GM23338 (cell line): Measurements from ENCODE around the gene PIM2. TPM values are rescaled to one million over a fixed set of nuclear protein-coding genes. Genes with fewer than 3 reads are reported as not detected.

Experiments
- ATAC-seq: fragments of 200-7000 bp; cut with Tn5 transposase; 3 replicates; pipeline ENCODE4 v1.9.1; 2020
- DNase-seq: peaks from one replicate; pipeline ENCODE4 v3.0.0-alpha.2; 2015; ENCODE audit warnings: low spot score
- H2AFZ ChIP-seq: fragments of 200-600 bp; sonication (generic); 2 replicates; pipeline ENCODE4 v1.8.0; 2016; ENCODE audit warnings: antibody characterized with exemption, mild to moderate bottlenecking, moderate library complexity
- H3F3A ChIP-seq: fragments of 200-600 bp; sonication (generic); replicated peaks from 2 replicates; pipeline ENCODE4 v1.8.0; 2017; ENCODE audit warnings: antibody characterized with exemption, mixed run types, low read depth
- H3K27ac ChIP-seq: fragments of 200-600 bp; sonication (generic); 2 replicates; pipeline ENCODE4 v1.6.1; 2016; ENCODE audit warnings: low read depth
- H3K27me3 ChIP-seq: fragments of 200-600 bp; sonication (generic); 2 replicates; pipeline ENCODE4 v1.8.0; 2016; ENCODE audit warnings: mild to moderate bottlenecking, mixed run types, moderate library complexity; ENCODE audit not compliant: insufficient read depth
- H3K36me3 ChIP-seq: fragments of 200-600 bp; sonication (generic); 2 replicates; pipeline ENCODE4 v1.8.0; 2016; ENCODE audit warnings: mild to moderate bottlenecking; ENCODE audit not compliant: insufficient read depth
- H3K4me1 ChIP-seq: fragments of 200-600 bp; sonication (generic); 2 replicates; pipeline ENCODE4 v1.8.0; 2016; ENCODE audit warnings: mild to moderate bottlenecking, moderate library complexity; ENCODE audit not compliant: insufficient read depth
- H3K4me2 ChIP-seq: fragments of 200-600 bp; sonication (generic); 2 replicates; pipeline ENCODE4 v1.7.1; 2017; ENCODE audit warnings: mixed run types
- H3K4me3 ChIP-seq: fragments of 200-600 bp; sonication (generic); 2 replicates; pipeline ENCODE4 v1.6.1; 2016; ENCODE audit warnings: mixed run types
- H3K79me2 ChIP-seq: fragments of 200-600 bp; sonication (generic); replicated peaks from 2 replicates; pipeline ENCODE4 v1.8.0; 2017; ENCODE audit warnings: mild to moderate bottlenecking; ENCODE audit not compliant: insufficient read depth
- H3K9me2 ChIP-seq: fragments of 200-600 bp; sonication (generic); 2 replicates; pipeline ENCODE4 v1.8.0; 2017; ENCODE audit not compliant: insufficient read depth
- H4K20me1 ChIP-seq: fragments of 200-600 bp; sonication (generic); replicated peaks from 2 replicates; pipeline ENCODE4 v1.8.0; 2017; ENCODE audit warnings: mild to moderate bottlenecking; ENCODE audit not compliant: insufficient read depth
- H3K27ac Mint-ChIP-seq: 2 replicates; pipeline ENCODE4 v1.8.0; 2020; ENCODE audit warnings: inconsistent platforms, mild to moderate bottlenecking, moderate library complexity, mixed read lengths
- H3K27me3 Mint-ChIP-seq: 3 replicates; pipeline ENCODE4 v1.8.0; 2022; ENCODE audit warnings: low read depth, mild to moderate bottlenecking, moderate library complexity, mixed read lengths, inconsistent platforms; ENCODE audit not compliant: insufficient read depth, poor library complexity
- H3K36me3 Mint-ChIP-seq: 3 replicates; pipeline ENCODE4 v1.8.0; 2021; ENCODE audit warnings: low read depth, mild to moderate bottlenecking, inconsistent platforms, moderate library complexity, mixed read lengths
- H3K4me1 Mint-ChIP-seq: 3 replicates; pipeline ENCODE4 v1.8.0; 2020; ENCODE audit warnings: mild to moderate bottlenecking, inconsistent platforms, mixed read lengths
- H3K4me3 Mint-ChIP-seq: 3 replicates; pipeline ENCODE4 v1.8.0; 2021; ENCODE audit warnings: moderate library complexity, mild to moderate bottlenecking, inconsistent platforms, mixed read lengths
- H3K9me3 Mint-ChIP-seq: 3 replicates; pipeline ENCODE4 v1.8.0; 2020; ENCODE audit warnings: moderate library complexity, mild to moderate bottlenecking, inconsistent platforms, mixed read lengths
- CREB1 ChIP-seq: fragments of 250-450 bp; sonication (Bioruptor Pico); IDR thresholded peaks from 2 replicates; pipeline ENCODE4 v1.5.0; 2020; ENCODE audit warnings: low read depth, mild to moderate bottlenecking, moderate library complexity
- EZH2 ChIP-seq: fragments of 200-600 bp; sonication (generic); IDR thresholded peaks from one replicate; pipeline ENCODE4 v1.8.0; 2017; ENCODE audit warnings: antibody characterized with exemption, mild to moderate bottlenecking, low read depth; ENCODE audit not compliant: unreplicated experiment
- EZH2phosphoT487 ChIP-seq: fragments of 200-600 bp; sonication (generic); IDR thresholded peaks from one replicate; pipeline ENCODE4 v1.8.1; 2018; ENCODE audit warnings: antibody characterized with exemption; ENCODE audit not compliant: unreplicated experiment
- JUNB ChIP-seq: IDR thresholded peaks from one replicate; pipeline ENCODE4 v1.6.1; 2016; ENCODE audit warnings: antibody characterized with exemption; ENCODE audit not compliant: unreplicated experiment
- NANOG ChIP-seq: IDR thresholded peaks from 2 replicates; pipeline ENCODE4 v1.6.1; 2016; ENCODE audit warnings: antibody characterized with exemption, borderline replicate concordance
- POLR2AphosphoS5 ChIP-seq: IDR thresholded peaks from 2 replicates; pipeline ENCODE4 v1.6.1; 2016; ENCODE audit warnings: antibody characterized with exemption, low read depth
- STAT1 ChIP-seq: IDR thresholded peaks from one replicate; pipeline ENCODE4 v1.6.1; 2016; ENCODE audit warnings: antibody characterized with exemption; ENCODE audit not compliant: unreplicated experiment
- ZNF114 ChIP-seq: fragments of 250-450 bp; sonication (Bioruptor Pico); IDR thresholded peaks from 2 replicates; pipeline ENCODE4 v1.5.0; 2020; ENCODE audit warnings: mild to moderate bottlenecking, moderate library complexity
- ZNF331 ChIP-seq: fragments of 250-450 bp; sonication (Bioruptor Pico); IDR thresholded peaks from 2 replicates; pipeline ENCODE4 v1.5.0; 2020; ENCODE audit warnings: low read depth, mild to moderate bottlenecking, moderate library complexity
- polyA plus RNA-seq: library from polyadenylated mRNA; unstranded; fragments of >200 nt; fragmentation: Nextera tagmentation; extraction: Ambion mirVana; gene quantifications from 2 replicates; pipeline ENCODE4 v1.2.1, GENCODE V29; 2016
- total RNA-seq: library from RNA; depleted of rRNA; stranded (reverse); fragments of >200 nt; shearing (Covaris generic); gene quantifications from 2 replicates; pipeline ENCODE4 v1.2.3, GENCODE V29; 2014
- TF ChIP-seq, protein P1 (sequence below): IDR thresholded peaks from 2 replicates; pipeline ENCODE4 v1.6.1; 2016; ENCODE audit warnings: antibody characterized with exemption
- TF ChIP-seq, protein P2 (sequence below): IDR thresholded peaks from one replicate; pipeline ENCODE4 v1.6.1; 2018; ENCODE audit warnings: antibody characterized with exemption; ENCODE audit not compliant: unreplicated experiment
- TF ChIP-seq, protein P3 (sequence below), 2 experiments: fragments of 200-600 bp in 1 of 2; sonication (generic) in 1 of 2; conservative IDR thresholded peaks; 2 replicates each; pipeline versions ENCODE4 v1.5.1 to v1.6.1; 2016 to 2017; ENCODE audit warnings: antibody characterized with exemption in 2 of 2, low read depth in 2 of 2, mild to moderate bottlenecking in 2 of 2, moderate library complexity in 1 of 2
- TF ChIP-seq, protein P4 (sequence below): fragments of 250-450 bp; sonication (Bioruptor Pico); IDR thresholded peaks from 2 replicates; pipeline ENCODE4 v1.5.0; 2020; ENCODE audit warnings: mild to moderate bottlenecking, moderate library complexity

Gene PIM2
- total and polyA plus RNA-seq, 2 experiments from 2014 or later = 237 to 359 TPM

DNA sequence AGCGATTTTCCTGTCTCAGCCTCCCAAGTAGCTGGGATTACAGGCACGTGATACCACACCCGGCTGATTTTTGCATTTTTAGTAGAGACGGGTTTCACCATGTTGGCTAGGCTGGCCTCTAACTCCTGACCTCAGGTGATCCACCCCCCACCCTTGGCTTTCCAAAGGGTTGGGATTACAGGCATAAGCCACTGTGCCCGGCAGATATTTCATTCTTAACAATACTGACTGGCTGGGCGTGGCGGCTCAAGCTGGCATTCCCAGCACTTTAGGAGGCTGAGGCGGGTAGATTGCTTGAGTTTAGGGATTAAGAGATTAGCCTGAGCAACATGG lies 19.8 kb downstream of the PIM2 start:
- Mint-ChIP-seq H3K27me3 (peaks cover 3% of the 10 kb centered on the region), H3K36me3 (peaks cover 45% of the 10 kb centered on the region), H3K4me1 (peaks cover 5% of the 10 kb centered on the region), H3K9me3 (no peaks in the 10 kb centered on the region), H3K4me3 (peak overlapping the region; percentile 88; the same call in 2 of the 3 replicates), H3K27ac (no peak overlapping the region)
- H3K79me2 ChIP-seq = peaks cover 41% of the 10 kb centered on the region
- TF ChIP-seq, protein P1, sequence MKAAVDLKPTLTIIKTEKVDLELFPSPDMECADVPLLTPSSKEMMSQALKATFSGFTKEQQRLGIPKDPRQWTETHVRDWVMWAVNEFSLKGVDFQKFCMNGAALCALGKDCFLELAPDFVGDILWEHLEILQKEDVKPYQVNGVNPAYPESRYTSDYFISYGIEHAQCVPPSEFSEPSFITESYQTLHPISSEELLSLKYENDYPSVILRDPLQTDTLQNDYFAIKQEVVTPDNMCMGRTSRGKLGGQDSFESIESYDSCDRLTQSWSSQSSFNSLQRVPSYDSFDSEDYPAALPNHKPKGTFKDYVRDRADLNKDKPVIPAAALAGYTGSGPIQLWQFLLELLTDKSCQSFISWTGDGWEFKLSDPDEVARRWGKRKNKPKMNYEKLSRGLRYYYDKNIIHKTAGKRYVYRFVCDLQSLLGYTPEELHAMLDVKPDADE = no peak
- TF ChIP-seq, protein P2, sequence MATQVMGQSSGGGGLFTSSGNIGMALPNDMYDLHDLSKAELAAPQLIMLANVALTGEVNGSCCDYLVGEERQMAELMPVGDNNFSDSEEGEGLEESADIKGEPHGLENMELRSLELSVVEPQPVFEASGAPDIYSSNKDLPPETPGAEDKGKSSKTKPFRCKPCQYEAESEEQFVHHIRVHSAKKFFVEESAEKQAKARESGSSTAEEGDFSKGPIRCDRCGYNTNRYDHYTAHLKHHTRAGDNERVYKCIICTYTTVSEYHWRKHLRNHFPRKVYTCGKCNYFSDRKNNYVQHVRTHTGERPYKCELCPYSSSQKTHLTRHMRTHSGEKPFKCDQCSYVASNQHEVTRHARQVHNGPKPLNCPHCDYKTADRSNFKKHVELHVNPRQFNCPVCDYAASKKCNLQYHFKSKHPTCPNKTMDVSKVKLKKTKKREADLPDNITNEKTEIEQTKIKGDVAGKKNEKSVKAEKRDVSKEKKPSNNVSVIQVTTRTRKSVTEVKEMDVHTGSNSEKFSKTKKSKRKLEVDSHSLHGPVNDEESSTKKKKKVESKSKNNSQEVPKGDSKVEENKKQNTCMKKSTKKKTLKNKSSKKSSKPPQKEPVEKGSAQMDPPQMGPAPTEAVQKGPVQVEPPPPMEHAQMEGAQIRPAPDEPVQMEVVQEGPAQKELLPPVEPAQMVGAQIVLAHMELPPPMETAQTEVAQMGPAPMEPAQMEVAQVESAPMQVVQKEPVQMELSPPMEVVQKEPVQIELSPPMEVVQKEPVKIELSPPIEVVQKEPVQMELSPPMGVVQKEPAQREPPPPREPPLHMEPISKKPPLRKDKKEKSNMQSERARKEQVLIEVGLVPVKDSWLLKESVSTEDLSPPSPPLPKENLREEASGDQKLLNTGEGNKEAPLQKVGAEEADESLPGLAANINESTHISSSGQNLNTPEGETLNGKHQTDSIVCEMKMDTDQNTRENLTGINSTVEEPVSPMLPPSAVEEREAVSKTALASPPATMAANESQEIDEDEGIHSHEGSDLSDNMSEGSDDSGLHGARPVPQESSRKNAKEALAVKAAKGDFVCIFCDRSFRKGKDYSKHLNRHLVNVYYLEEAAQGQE = no peak
- TF ChIP-seq, protein P3, sequence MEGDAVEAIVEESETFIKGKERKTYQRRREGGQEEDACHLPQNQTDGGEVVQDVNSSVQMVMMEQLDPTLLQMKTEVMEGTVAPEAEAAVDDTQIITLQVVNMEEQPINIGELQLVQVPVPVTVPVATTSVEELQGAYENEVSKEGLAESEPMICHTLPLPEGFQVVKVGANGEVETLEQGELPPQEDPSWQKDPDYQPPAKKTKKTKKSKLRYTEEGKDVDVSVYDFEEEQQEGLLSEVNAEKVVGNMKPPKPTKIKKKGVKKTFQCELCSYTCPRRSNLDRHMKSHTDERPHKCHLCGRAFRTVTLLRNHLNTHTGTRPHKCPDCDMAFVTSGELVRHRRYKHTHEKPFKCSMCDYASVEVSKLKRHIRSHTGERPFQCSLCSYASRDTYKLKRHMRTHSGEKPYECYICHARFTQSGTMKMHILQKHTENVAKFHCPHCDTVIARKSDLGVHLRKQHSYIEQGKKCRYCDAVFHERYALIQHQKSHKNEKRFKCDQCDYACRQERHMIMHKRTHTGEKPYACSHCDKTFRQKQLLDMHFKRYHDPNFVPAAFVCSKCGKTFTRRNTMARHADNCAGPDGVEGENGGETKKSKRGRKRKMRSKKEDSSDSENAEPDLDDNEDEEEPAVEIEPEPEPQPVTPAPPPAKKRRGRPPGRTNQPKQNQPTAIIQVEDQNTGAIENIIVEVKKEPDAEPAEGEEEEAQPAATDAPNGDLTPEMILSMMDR (conservative IDR thresholded peaks at IDR 0.05; ENCODE audit: low read depth in 2 of 2) = no peak
- TF ChIP-seq NANOG (no peak), EZH2phosphoT487 (no peak), EZH2 (no peak), ZNF331 (no peak), POLR2AphosphoS5 (no peak), CREB1 (CRISPR knock-in tag) (no peak), ZNF114 (CRISPR knock-in tag) (no peak), JUNB (no peak), STAT1 (no peak)
- TF ChIP-seq, protein P4, sequence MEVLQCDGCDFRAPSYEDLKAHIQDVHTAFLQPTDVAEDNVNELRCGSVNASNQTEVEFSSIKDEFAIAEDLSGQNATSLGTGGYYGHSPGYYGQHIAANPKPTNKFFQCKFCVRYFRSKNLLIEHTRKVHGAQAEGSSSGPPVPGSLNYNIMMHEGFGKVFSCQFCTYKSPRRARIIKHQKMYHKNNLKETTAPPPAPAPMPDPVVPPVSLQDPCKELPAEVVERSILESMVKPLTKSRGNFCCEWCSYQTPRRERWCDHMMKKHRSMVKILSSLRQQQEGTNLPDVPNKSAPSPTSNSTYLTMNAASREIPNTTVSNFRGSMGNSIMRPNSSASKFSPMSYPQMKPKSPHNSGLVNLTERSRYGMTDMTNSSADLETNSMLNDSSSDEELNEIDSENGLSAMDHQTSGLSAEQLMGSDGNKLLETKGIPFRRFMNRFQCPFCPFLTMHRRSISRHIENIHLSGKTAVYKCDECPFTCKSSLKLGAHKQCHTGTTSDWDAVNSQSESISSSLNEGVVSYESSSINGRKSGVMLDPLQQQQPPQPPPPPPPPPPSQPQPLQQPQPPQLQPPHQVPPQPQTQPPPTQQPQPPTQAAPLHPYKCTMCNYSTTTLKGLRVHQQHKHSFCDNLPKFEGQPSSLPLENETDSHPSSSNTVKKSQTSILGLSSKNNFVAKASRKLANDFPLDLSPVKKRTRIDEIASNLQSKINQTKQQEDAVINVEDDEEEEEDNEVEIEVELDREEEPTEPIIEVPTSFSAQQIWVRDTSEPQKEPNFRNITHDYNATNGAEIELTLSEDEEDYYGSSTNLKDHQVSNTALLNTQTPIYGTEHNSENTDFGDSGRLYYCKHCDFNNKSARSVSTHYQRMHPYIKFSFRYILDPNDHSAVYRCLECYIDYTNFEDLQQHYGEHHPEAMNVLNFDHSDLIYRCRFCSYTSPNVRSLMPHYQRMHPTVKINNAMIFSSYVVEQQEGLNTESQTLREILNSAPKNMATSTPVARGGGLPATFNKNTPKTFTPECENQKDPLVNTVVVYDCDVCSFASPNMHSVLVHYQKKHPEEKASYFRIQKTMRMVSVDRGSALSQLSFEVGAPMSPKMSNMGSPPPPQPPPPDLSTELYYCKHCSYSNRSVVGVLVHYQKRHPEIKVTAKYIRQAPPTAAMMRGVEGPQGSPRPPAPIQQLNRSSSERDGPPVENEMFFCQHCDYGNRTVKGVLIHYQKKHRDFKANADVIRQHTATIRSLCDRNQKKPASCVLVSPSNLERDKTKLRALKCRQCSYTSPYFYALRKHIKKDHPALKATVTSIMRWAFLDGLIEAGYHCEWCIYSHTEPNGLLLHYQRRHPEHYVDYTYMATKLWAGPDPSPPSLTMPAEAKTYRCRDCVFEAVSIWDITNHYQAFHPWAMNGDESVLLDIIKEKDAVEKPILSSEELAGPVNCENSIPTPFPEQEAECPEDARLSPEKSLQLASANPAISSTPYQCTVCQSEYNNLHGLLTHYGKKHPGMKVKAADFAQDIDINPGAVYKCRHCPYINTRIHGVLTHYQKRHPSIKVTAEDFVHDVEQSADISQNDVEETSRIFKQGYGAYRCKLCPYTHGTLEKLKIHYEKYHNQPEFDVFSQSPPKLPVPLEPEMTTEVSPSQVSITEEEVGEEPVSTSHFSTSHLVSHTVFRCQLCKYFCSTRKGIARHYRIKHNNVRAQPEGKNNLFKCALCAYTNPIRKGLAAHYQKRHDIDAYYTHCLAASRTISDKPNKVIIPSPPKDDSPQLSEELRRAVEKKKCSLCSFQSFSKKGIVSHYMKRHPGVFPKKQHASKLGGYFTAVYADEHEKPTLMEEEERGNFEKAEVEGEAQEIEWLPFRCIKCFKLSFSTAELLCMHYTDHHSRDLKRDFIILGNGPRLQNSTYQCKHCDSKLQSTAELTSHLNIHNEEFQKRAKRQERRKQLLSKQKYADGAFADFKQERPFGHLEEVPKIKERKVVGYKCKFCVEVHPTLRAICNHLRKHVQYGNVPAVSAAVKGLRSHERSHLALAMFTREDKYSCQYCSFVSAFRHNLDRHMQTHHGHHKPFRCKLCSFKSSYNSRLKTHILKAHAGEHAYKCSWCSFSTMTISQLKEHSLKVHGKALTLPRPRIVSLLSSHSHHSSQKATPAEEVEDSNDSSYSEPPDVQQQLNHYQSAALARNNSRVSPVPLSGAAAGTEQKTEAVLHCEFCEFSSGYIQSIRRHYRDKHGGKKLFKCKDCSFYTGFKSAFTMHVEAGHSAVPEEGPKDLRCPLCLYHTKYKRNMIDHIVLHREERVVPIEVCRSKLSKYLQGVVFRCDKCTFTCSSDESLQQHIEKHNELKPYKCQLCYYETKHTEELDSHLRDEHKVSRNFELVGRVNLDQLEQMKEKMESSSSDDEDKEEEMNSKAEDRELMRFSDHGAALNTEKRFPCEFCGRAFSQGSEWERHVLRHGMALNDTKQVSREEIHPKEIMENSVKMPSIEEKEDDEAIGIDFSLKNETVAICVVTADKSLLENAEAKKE (CRISPR knock-in tag) = no peak
- no peaks in the 10 kb centered on the region for H3K27me3 ChIP-seq
- ATAC-seq (no peak), DNase-seq (no peak)
- no peaks in the 10 kb centered on the region; the same call in 1 of the 2 replicates for H3K4me1 ChIP-seq
- no peaks in the 10 kb centered on the region for H3K9me2 ChIP-seq
- no peaks in the 10 kb centered on the region; the same call in 1 of the 2 replicates for H3K36me3 ChIP-seq
- H3K4me2 ChIP-seq = peak overlapping the region; percentile 85; the same call in 1 of the 2 replicates
- H3K27ac ChIP-seq = no peak overlapping the region
- no peaks in the 10 kb centered on the region for H3F3A ChIP-seq
- no peaks in the 10 kb centered on the region for H4K20me1 ChIP-seq
- no peak overlapping the region for H2AFZ ChIP-seq
- H3K4me3 ChIP-seq = no peak overlapping the region
